CD14-positive monocyte (primary cell): Measurements from ENCODE around the gene KIF25. TPM values are rescaled to one million over a fixed set of nuclear protein-coding genes. Genes with fewer than 3 reads are reported as not detected.

Experiments
- DNase-seq, 3 donors: peaks; one replicate each; pipeline ENCODE4 v3.0.0-alpha.2; 2011 to 2022
- H2AFZ ChIP-seq: 2 replicates; pipeline ENCODE4 v1.6.0; 2012; ENCODE audit warnings: mild to moderate bottlenecking, low read depth, low read length, inconsistent platforms; ENCODE audit not compliant: insufficient read depth, poor library complexity, severe bottlenecking
- H3K27ac ChIP-seq, 2 donors: 1 replicate in 1 of 2; 2 replicates in 1 of 2; pipeline ENCODE4 v1.5.1; 2012 to 2013; ENCODE audit warnings: low read length in 2 of 2, control low read depth in 1 of 2, inconsistent platforms in 1 of 2, low read depth in 1 of 2, mild to moderate bottlenecking in 1 of 2
- H3K27me3 ChIP-seq, 2 donors: one replicate each; pipeline versions ENCODE4 v1.6.0 to v1.6.1; 2011 to 2013; ENCODE audit warnings: low read length in 2 of 2; ENCODE audit not compliant: control insufficient read depth in 2 of 2, insufficient read depth in 2 of 2
- H3K36me3 ChIP-seq, 2 donors: replicated peaks in 1 of 2; 1 replicate in 1 of 2; 2 replicates in 1 of 2; pipeline versions ENCODE4 v1.5.1 to v1.6.1; 2012 to 2013; ENCODE audit warnings: low read length in 2 of 2, control low read depth in 1 of 2, inconsistent platforms in 1 of 2, mild to moderate bottlenecking in 1 of 2; ENCODE audit not compliant: insufficient read depth in 2 of 2, control insufficient read depth in 1 of 2
- H3K4me1 ChIP-seq, 2 donors: 1 replicate in 1 of 2; 2 replicates in 1 of 2; pipeline versions ENCODE4 v1.5.1 to v1.6.1; 2012 to 2013; ENCODE audit warnings: low read length in 2 of 2, control low read depth in 1 of 2, inconsistent platforms in 1 of 2, mild to moderate bottlenecking in 1 of 2, moderate library complexity in 1 of 2; ENCODE audit not compliant: insufficient read depth in 2 of 2, control insufficient read depth in 1 of 2
- H3K4me2 ChIP-seq: replicated peaks from 2 replicates; pipeline ENCODE3; 2012; ENCODE audit warnings: low read length, moderate library complexity, mild to moderate bottlenecking; ENCODE audit not compliant: poor library complexity, severe bottlenecking; ENCODE audit errors: extremely low read depth
- H3K4me3 ChIP-seq, 3 experiments: fragments of 200-600 bp in 1 of 3; sonication (generic) in 1 of 3; replicated peaks in 1 of 3; 1 replicate in 2 of 3; 2 replicates in 1 of 3; pipeline ENCODE4 v1.5.1; 2011 to 2013; ENCODE audit warnings: low read length in 3 of 3, mild to moderate bottlenecking in 3 of 3, control low read depth in 2 of 3, low read depth in 2 of 3, inconsistent platforms in 1 of 3, moderate library complexity in 1 of 3
- H3K79me2 ChIP-seq: 2 replicates; pipeline ENCODE4 v1.6.0; 2012; ENCODE audit warnings: mild to moderate bottlenecking, control low read depth, inconsistent platforms, low read length, moderate library complexity; ENCODE audit not compliant: insufficient read depth
- H3K9ac ChIP-seq: 2 replicates; pipeline ENCODE4 v1.6.0; 2017; ENCODE audit warnings: low read length, mild to moderate bottlenecking; ENCODE audit not compliant: insufficient read depth, poor library complexity, severe bottlenecking
- H3K9me3 ChIP-seq, 2 donors: replicated peaks in 1 of 2; 1 replicate in 1 of 2; 2 replicates in 1 of 2; pipeline versions ENCODE4 v1.5.1 to v1.6.1; 2012 to 2013; ENCODE audit warnings: low read length in 2 of 2, control low read depth in 1 of 2; ENCODE audit not compliant: control insufficient read depth in 1 of 2, insufficient read depth in 1 of 2
- H4K20me1 ChIP-seq: 2 replicates; pipeline ENCODE4 v1.6.0; 2012; ENCODE audit warnings: mild to moderate bottlenecking, low read length, control low read depth, moderate library complexity; ENCODE audit not compliant: insufficient read depth
- H3K27ac Mint-ChIP-seq, 7 donors: one replicate each; pipeline ENCODE4 v1.8.0; 2020; ENCODE audit warnings: mild to moderate bottlenecking in 7 of 7, mixed read lengths in 7 of 7, moderate library complexity in 6 of 7, inconsistent platforms in 2 of 7
- H3K27me3 Mint-ChIP-seq, 3 donors: one replicate each; pipeline ENCODE4 v1.8.0; 2021 to 2022; ENCODE audit warnings: low read depth in 3 of 3, mild to moderate bottlenecking in 3 of 3, mixed read lengths in 3 of 3, moderate library complexity in 3 of 3, inconsistent platforms in 1 of 3
- H3K36me3 Mint-ChIP-seq, 2 donors: one replicate each; pipeline ENCODE4 v1.8.0; 2020; ENCODE audit warnings: mixed read lengths in 2 of 2, inconsistent platforms in 1 of 2, mild to moderate bottlenecking in 1 of 2
- H3K4me1 Mint-ChIP-seq: one replicate; pipeline ENCODE4 v1.8.0; 2020; ENCODE audit warnings: mild to moderate bottlenecking, mixed read lengths
- H3K4me3 Mint-ChIP-seq, 2 donors: one replicate each; pipeline ENCODE4 v1.8.0; 2020; ENCODE audit warnings: mild to moderate bottlenecking in 2 of 2, mixed read lengths in 2 of 2, moderate library complexity in 1 of 2
- H3K9me3 Mint-ChIP-seq, 7 donors: one replicate each; pipeline ENCODE4 v1.8.0; 2020 to 2022; ENCODE audit warnings: mixed read lengths in 7 of 7, mild to moderate bottlenecking in 6 of 7, moderate library complexity in 6 of 7, inconsistent platforms in 2 of 7
- CTCF ChIP-seq: fragments of 200-600 bp; IDR thresholded peaks from one replicate; pipeline ENCODE4 v1.8.0; 2022; ENCODE audit warnings: antibody characterized with exemption, mild to moderate bottlenecking
- WGBS: methylation state at CpG from one replicate; pipeline ENCODE4 v1.1.5; 2013; ENCODE audit warnings: missing lambda C conversion rate; ENCODE audit not compliant: insufficient coverage; 5-methylcytosine and 5-hydroxymethylcytosine counted together
- intact Hi-C, 2 donors: fragments of 100-400 bp; cut with micrococcal nuclease; formaldehyde crosslinking; loops; one replicate each; pipeline versions ENCODE4 v1.15.0 to v1.15.1; 2023
- polyA plus RNA-seq, 3 donors: library from polyadenylated mRNA; depleted of rRNA in 1 of 3; unstranded in 2 of 3; stranded (reverse) in 1 of 3; fragments of 300-500 nt in 2 of 3; fragments of >200 nt in 1 of 3; fragmentation: Illumina TruSeq in 2 of 3; gene quantifications; 1 replicate in 2 of 3; 2 replicates in 1 of 3; pipeline ENCODE4 v1.2.3, GENCODE V29; 2012 to 2021

The KIF25 gene
- polyA plus RNA-seq, 3 donors, result not detected

GRCh38 chr6:168002804-168003203 is 5.3 kb downstream of the KIF25 start:
- Histone ChIP-seq H3K9ac (no peak overlapping the region), H3K27me3 (no peaks in the 10 kb centered on the region), H3K4me3 (no peak overlapping the region), H3K9me3 (no peaks in the 10 kb centered on the region), H3K79me2 (no peaks in the 10 kb centered on the region), H3K4me1 (no peaks in the 10 kb centered on the region), H3K36me3 (no peaks in the 10 kb centered on the region), H3K4me2 (no peak overlapping the region), H3K27ac (no peak overlapping the region), H4K20me1 (no peaks in the 10 kb centered on the region), H2AFZ (no peak overlapping the region)
- Mint-ChIP-seq H3K27me3 (peaks cover 3 to 8% (median 3%) of the 10 kb centered on the region in 3 donors), H3K27ac (no peak overlapping the region), H3K4me3 (no peak overlapping the region), H3K9me3 (peaks cover 0 to 4% (median 2%) of the 10 kb centered on the region in 7 donors), H3K36me3 (no peaks in the 10 kb centered on the region), H3K4me1 (peaks cover 4% of the 10 kb centered on the region)
- no peak for TF ChIP-seq CTCF
- WGBS, result 100% methylated on average over 4 of the region's 6 CpGs
- intact Hi-C loops, result no loop called here
- DNase-seq, result no peak

GRCh38 chr6:168004023-168004422 is 6.6 kb downstream of the KIF25 start:
- WGBS, result 62% methylated on average over 3 of the region's 7 CpGs
- Histone ChIP-seq H3K79me2 (no peaks in the 10 kb centered on the region), H3K9ac (no peak overlapping the region), H3K4me1 (no peaks in the 10 kb centered on the region), H3K27me3 (no peaks in the 10 kb centered on the region), H3K4me3 (no peak overlapping the region), H3K4me2 (no peak overlapping the region), H3K9me3 (no peaks in the 10 kb centered on the region), H3K36me3 (no peaks in the 10 kb centered on the region), H3K27ac (no peak overlapping the region), H2AFZ (no peak overlapping the region), H4K20me1 (no peaks in the 10 kb centered on the region)
- Mint-ChIP-seq H3K27me3 (peaks cover 3 to 8% (median 3%) of the 10 kb centered on the region in 3 donors), H3K9me3 (peaks cover 0 to 4% (median 2%) of the 10 kb centered on the region in 7 donors), H3K27ac (no peak overlapping the region), H3K4me3 (no peak overlapping the region), H3K36me3 (no peaks in the 10 kb centered on the region), H3K4me1 (peaks cover 4% of the 10 kb centered on the region)
- TF ChIP-seq CTCF, result no peak
- intact Hi-C loops, result no loop called here
- DNase-seq, result no peak
